ENCODE data around the gene TKTL2. TPM values are rescaled to one million over a fixed set of nuclear protein-coding genes. Genes with fewer than 3 reads are reported as not detected.
A peak's percentile ranks its signal among the peaks of the same experiment; 100 is the strongest.

TKTL2 gene, protein sequence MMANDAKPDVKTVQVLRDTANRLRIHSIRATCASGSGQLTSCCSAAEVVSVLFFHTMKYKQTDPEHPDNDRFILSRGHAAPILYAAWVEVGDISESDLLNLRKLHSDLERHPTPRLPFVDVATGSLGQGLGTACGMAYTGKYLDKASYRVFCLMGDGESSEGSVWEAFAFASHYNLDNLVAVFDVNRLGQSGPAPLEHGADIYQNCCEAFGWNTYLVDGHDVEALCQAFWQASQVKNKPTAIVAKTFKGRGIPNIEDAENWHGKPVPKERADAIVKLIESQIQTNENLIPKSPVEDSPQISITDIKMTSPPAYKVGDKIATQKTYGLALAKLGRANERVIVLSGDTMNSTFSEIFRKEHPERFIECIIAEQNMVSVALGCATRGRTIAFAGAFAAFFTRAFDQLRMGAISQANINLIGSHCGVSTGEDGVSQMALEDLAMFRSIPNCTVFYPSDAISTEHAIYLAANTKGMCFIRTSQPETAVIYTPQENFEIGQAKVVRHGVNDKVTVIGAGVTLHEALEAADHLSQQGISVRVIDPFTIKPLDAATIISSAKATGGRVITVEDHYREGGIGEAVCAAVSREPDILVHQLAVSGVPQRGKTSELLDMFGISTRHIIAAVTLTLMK
- not detected for polyA plus RNA-seq (ENCODE audit: insufficient read length in 12 of 12)
- long read RNA-seq, donor 1: 0 reads
- long read RNA-seq, donor 2: 0 reads
- long read RNA-seq, donor 3: 0 reads
- long read RNA-seq, donor 4: 0 reads
- long read RNA-seq, donor 5: 0 reads
- long read RNA-seq, donor 6: 0 reads
- long read RNA-seq, donor 7: 0 reads
- long read RNA-seq, donor 8: 0 reads
- long read RNA-seq, donor 9: 0 reads
- long read RNA-seq, donor 10: 0 reads
- long read RNA-seq, donor 11: 0 reads

DNA sequence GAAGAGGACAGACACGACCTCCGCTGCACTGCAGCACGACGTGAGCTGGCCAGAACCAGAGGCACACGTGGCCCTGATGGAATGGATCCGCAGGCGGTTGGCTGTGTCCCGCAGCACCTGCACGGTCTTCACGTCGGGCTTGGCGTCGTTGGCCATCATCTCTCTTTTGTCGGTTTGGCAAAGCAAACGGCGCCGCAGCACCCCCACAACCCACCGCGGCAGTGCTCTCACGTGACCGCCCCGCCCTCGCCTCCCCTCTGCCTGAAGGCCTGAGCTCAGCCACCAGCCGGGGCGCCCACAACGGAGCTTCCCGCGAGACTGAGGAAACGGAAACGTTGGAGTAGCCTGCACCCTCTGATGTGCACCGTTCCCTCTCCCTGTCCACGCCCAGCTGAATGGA is at the start of gene TKTL2:
TKTL2 (minus strand) TSS at position 179 of the 400 bp plus-strand sequence; CDS start at position 159, 20 bp downstream.
- DNase-seq: no peak

DNA sequence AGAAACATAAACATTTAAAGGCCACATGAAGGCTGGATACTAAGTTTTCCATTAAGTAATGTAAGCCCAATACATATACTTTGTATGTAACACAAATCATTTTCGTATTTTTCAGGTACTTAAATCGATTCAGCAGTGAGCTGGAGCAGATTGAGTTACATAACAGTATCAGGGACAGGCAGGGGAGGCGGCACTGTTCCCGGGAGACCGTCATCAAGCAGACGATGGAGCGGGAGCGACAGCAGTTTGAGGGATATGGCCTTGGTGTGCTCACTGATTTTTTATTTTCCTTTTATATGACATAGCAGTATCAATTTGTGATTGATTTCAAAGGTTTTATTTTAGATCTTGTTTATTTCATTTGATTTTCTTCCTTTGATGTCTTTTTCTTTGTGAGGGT is 41.6 kb upstream of the TKTL2 start:
- DNase-seq: no peak

DNA sequence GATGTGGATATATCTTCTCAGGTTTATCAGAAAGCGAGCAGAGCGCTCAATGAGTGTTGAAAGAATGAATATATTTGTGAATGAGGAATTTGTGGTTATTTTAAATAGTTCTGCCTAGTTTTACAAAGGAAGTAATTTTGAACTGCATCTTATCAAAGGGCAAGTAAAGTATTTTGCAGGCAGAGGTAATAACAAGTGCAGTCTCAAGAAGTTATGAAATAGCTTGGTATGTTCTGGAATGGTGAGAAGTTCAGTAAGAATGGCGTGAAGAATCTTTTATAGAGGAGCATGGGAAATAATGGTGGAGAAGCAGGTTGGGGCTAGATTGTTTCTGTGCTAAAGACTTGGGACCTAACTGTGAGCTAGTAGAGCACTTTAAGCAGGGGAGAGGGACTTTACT is 31.8 kb upstream of the TKTL2 start:
- no peak for DNase-seq

DNA sequence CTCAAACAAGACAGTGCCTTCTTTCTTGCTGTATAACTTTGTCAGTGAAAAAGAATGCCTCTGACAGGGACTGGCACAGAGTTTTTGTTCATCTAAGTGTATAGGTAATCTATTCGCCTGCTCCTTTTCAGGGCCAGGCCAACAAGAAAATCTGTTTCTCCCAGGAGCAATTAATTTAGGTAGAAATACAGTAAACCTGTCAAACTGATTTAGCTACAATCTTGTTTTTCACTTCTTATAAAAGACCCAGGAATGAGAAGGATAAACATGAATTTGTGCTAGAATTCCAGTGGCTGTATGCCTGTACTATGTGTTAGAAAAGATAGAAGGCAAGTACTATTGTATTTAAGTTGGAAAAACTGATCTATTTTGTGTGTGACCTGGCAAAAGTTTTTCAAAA is 27.0 kb upstream of the TKTL2 start:
- DNase-seq: no peak

DNA sequence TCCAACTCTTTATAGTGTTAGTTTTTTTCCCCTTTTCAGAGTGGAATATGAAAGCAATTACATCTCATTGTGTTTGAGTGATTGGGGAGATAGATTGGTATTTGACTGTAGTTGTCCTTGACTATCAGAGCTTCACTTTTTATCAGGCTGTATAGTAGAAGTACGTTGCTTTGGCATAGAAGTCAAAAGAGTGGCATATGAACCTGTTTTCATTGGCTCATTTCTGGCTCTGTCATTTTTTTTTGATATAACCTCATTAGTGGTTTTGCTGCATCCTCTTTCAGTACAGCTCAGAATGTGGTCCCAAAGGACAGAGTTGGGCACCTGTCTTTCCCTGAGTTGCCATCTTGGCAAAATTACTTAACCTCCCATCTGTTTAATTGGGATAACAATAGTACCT is 22.3 kb upstream of the TKTL2 start:
- no peak for DNase-seq

DNA sequence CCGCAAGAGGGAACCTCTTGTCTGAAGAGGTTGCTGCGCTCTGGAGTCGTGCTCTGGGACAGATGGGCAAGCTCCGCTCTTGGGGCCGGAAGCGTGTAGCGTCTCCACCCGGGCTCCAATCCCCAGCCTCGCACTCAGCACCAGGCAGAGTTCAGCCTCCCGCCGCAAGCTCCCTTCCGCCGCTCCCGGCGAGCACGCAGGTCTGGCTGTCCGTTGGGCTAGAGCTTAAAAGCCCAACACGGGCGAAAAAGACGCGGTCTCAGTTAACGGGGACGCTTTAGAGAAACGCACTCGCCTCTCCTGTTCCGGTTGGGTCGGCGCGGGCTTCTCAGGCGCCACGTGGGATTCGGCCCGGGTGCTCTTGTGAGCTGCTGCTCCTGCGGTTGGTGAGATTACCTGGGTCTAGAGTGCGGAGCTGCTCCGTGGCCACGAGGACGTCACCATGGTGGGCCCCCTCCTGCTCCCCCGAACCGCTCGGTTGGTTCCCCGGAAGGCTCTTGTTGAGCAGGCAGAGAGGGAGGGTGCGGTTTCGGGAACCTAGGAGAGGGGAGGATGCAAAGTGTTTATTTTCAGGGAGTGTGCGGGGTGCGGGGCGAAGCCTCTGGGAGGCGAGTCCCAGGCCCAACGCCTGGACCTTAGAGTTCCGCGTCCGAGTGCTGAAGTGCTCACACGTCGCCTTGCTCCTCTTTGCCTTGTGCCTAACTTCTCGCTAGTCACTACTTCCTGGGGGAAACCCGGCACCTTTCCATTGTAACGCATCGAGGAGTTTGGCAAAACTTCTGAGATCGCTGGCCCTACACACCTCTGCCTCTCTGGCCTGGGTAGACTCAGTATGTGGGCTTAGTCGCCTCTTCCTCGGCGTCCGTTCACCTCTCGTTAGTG is 21.0 kb upstream of the TKTL2 start, which contains the start of gene TMA16:
TMA16 (plus strand) TSS at position 331 of the 882 bp plus-strand sequence; CDS start at position 443, 112 bp downstream.
- peak; percentile 92 for DNase-seq

DNA sequence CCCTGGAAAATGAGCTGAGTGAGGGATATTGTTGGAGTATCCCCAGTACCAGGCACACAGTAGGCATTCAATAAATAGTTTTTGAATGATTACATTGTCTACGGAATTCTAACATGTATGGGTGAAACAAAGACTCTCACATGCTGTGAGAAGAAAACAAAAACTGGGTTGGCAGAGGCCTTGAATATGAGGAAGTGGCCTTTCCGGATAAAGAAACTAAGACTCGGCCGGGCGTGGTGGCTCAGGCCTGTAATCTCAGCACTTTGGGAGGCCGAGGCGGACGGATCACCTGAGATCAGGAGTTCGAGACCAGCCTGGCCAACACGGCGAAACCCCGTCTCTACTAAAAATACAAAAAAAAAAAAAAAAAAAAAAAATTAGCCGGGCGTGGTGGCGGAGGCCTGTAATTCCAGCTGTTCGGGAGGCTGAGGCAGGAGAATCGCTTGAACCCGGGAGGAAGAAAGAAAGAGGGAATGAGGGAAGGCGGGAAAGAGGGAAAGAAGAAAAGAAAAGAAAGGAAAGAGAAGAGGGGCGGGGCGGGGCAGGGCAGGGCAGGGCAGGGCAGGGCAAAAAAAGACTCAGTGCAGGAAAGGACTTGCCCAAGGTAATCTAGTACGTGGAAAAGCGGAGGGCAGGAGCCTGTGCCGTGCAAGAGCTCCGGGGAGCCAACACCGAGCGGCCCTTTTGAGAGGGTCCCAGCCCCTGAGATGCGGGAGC is 20.2 kb upstream of the TKTL2 start:
- no peak for DNase-seq

DNA sequence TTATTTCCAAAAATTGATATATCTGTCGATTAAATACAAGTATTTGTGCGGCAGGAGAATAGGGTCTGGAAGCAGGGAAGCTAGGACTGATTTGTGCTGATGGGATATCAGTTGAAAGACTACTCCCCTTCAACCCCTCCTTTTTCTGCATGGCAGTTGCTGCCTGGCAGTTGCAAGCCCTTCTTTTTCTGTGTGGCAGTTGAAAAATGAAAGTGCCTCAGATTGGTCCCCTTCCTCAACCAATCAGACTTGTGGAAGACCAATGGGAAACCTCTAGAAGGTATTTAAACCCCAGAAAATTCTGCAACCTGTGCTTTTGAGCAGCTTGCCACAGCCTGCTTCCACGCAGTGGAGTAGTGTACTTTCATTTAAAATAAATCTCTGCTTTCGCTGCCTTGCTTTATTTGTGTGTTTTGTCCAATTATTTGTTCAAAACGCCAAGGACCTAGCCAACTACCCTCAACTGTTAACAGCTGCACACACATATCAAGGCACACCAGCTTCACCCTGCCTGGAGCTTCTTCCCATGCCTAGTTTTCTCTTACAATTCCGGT is 19.5 kb upstream of the TKTL2 start:
- DNase-seq: no peak

DNA sequence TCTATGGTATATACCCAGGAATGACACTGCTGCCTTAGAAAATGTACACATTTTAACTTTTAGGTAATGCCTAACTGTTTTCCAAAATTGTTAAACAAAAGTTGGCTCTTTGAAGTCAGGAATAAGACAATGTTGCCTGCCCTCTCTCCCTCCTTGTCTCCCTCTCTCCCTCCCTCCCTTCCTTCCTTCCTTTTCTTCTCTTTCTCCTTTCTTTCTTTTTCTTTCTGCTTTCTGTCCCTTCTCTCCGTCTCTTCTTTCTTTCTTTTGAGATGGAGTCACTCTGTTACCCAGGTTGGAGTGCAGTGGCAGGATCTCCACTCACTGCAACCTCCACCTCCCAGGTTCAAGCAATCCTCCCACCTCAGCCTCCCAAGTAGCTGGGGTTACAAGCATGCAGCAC is 16.4 kb upstream of the TKTL2 start:
- no peak for DNase-seq

DNA sequence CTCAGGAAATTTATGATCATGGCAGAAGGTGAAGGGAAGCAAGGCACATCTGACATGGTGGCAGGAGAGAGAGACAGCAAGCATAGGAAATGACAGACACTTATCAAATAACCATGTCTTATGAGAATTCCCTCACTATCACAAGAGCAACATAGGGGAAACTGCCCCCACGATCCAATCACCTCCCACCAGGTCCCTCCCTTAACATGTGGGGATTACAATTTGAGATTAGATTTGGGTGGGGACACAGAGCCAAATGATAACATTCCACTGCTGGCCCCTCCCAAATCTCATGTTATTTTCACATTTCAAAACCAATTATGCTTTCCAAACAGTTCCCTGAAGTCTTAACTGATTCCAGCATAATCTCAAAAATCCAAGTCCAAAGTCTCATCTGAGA is 12.8 kb upstream of the TKTL2 start:
- no peak for DNase-seq

DNA sequence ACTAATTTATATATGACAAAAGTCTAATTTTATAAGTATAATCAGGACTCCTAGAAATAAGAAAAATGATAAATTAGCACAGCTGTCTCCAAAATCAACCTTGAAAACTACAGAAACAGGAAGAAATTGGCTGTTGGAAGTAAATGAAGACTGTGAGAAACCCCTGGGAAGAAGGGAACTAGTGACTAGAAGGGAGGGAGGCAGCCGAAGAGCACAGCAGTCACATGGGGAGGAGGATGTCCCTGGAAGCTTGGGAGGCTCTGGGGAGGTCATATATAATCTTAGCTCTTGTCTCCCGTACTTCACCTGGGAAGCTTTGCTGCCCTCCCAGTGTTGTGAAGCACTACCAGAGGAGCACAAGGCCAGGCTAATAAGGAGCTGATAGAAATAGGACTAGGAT is 12.0 kb upstream of the TKTL2 start:
- DNase-seq: no peak

DNA sequence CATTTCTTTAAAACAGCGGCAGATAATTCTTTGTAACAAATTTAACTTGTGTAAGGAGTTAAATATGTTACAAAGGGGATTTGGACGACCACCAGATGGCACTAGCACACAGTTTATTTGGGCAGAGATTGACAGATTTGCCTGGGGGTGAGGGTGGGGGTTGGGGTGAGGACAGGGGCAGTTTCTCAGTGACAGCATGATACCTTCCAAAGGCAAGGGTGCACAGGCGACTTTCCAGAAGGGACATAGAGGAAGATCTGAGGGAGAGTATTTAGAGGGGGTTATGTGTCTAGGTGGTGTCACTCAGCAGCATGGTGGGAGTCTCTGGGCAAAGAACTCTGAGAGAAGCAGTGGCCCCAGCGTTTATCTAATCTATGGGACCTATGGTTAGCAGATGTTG is 11.4 kb upstream of the TKTL2 start:
- DNase-seq: peak; percentile 40

DNA sequence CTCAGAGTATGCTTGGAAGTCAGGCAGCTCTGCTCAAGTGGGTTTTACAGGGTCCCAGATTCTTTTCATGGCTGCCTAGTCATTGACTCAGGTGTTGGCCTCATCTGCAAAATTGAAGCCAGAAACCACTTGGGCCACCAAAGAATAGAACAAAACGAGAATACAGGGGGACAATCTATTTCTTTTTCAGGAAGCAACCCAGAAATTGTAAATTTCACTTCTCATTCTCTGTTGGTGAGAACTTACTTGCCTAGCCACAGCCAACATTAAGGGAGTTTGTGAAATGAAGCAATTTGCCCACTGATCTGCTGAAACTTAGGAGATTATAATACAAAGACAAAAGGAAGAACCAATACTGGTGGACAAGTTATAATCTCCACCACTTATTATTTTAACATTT is 8.6 kb upstream of the TKTL2 start:
- DNase-seq: no peak

DNA sequence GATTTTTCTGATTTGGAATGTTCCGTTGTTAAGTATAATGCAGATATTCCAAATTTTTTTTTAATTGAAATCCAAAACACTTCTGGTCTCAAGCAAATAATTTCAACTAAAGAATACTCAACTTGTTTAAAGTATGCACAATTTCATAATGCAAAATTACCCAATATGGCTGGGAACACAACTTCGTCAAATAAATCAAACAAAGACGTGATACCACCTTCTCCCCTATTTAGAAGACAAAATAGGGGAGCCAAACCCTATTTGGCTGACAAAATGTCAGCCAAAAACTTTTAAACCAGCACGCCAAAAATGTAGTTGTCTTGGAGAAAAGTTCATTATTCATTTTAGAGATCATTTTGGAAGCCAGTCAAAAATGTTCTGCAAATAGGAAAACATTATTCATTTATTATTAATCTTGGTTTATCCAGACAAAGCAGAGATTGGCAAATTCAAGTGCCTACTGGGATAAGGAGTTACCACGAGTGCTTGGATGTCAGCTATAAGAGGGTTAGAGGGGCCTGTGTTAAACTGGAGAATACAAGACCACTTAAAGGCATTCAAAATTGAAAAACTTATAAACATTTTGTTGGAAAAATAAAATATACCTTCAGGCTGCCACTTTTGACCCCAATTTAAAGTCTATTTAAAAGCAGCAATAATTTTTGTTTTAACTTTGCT is 3.3 kb upstream of the TKTL2 start:
- DNase-seq: no peak

DNA sequence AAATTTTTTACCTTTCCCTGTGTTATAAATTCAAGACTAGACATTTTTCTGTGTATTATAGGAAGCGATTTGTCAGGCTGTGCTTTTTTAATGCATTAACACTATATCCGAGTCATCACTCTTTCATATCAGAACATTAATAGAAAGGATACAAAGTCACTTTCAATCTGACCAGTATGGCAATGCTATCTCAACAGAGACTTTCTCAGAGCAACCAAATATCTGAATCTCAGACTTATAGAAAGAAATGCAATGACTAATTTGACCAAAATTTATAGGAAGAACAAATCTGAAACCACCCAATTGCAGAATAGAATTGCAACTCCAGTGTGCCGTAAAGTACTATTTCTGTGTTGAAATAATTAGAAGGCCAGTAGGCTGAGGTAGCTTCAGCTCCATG is 473 bp upstream of the TKTL2 start:
- no peak for DNase-seq

DNA sequence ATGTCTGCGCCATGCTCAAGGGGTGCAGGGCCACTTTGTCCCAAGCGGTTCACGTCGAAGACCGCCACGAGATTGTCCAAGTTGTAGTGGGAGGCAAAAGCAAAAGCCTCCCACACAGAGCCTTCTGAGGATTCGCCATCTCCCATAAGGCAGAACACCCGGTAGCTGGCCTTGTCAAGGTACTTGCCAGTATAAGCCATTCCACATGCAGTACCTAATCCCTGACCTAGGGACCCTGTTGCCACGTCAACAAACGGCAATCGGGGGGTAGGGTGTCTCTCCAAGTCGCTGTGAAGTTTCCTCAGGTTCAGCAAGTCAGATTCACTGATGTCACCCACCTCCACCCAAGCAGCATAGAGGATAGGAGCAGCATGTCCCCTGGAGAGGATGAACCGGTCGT is 424 bp downstream of the TKTL2 start:
- no peak for DNase-seq

DNA sequence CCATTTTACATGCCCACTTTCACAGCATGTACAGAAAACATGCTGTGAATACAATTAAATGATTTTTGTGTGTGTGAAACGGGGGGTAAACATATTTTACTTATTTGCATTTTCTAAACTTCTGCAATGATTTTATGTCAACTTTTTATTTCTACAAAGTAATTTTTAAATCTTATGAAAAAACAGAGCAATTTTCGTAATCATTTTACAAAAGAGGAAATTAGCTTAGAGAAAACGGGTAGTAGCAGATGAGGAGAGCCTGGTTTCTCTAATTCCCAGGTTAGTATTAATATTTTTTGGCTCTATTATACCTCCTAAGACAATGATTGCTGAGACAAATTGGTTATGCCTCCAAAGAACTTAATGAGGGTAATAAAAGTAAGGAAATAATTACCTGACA is 3.2 kb downstream of the TKTL2 start:
- no peak for DNase-seq

DNA sequence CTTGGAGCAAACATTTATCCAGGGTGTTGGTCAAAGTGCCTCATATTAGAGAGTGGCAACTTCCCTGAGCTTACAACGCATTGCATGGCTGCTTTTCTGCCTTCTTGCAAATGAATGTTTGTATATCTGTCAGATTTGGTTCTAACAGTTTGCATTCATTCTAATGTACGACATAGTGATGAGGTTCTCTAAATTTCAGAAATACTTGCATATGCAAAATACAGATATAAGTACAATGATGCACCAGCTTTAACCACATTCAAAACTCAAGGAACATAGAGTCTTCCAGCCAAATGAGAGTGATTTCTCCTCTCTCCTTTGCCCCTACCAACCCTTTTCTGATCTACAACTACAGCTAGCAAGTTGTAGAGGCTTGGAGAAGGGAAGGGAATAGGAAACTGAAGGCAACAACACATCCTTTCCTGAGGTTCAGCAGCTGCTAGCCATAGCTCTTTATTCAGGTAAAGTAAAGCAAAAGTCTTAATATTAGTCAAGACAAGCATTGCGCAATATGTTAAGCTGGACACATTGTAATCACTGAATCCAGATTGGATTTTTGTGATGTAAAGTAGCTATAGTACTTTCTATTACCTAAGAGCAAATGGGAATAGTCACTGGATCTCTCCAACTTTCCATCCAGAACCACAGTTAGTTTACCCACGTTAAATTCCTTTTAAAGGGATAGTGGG is 6.3 kb downstream of the TKTL2 start:
- DNase-seq: no peak

DNA sequence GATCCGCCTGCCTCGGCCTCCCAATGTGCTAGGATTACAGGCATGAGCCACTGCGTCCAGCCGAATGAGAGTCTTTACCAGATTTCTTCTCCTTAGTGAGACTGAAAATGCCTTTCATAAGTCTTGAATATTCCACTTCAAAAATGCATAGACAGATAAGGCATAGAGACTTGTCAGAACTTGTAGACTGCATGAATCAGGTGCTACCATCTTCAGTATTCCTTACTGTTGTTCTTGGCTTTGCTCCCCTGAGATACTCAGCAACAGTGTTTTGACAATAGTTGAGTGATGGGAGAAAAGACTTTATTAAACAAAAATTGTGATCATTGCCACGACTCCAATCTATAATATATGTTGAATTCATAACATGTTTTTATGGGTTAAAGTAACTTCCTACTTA is 11.0 kb downstream of the TKTL2 start:
- DNase-seq: no peak

Data from muscle of arm (tissue), 14 donors.